ENCODE data around the gene GARRE1.

DNA sequence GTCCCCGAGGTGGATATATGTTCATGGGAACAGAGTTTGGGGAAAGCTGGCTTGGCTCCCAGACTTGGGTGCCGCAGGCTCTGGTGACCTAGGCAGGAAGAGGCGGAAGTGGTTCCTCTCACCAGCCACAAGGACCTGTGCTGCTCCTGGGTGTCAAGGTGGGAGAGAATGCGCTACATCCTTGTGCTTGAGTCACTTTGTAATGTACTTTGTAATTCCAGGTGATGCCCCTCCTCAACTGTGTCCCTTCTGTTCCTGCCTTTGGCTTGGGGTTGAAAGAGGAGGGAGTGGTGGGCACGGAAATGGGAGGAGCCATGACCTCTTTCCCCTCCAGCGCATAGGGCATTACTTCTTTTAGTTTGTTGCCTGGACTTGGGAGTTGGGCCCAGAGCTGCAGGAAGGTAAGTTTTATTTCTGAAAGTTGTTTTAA is 10.9 kb downstream of the GARRE1 start:
- TF ChIP-seq POLR2A (IDR thresholded peaks at IDR 0.05): no peak
- TF ChIP-seq, protein P1, sequence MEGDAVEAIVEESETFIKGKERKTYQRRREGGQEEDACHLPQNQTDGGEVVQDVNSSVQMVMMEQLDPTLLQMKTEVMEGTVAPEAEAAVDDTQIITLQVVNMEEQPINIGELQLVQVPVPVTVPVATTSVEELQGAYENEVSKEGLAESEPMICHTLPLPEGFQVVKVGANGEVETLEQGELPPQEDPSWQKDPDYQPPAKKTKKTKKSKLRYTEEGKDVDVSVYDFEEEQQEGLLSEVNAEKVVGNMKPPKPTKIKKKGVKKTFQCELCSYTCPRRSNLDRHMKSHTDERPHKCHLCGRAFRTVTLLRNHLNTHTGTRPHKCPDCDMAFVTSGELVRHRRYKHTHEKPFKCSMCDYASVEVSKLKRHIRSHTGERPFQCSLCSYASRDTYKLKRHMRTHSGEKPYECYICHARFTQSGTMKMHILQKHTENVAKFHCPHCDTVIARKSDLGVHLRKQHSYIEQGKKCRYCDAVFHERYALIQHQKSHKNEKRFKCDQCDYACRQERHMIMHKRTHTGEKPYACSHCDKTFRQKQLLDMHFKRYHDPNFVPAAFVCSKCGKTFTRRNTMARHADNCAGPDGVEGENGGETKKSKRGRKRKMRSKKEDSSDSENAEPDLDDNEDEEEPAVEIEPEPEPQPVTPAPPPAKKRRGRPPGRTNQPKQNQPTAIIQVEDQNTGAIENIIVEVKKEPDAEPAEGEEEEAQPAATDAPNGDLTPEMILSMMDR (IDR thresholded peaks at IDR 0.05): no peak

Measured in esophagus squamous epithelium (tissue), 4 donors.